Gastroesophageal sphincter (tissue), 4 donors: Measurements from ENCODE around the gene ZNF567. TPM values are rescaled to one million over a fixed set of nuclear protein-coding genes. Genes with fewer than 3 reads are reported as not detected.
A peak's percentile ranks its signal among the peaks of the same experiment; 100 is the strongest.

Experiments
- ATAC-seq: fragments of 150-250 bp; one replicate; pipeline ENCODE4 v1.9.1; 2016; ENCODE audit warnings: mild to moderate bottlenecking, moderate library complexity
- H3K27ac ChIP-seq, 4 donors: fragments of 200-600 bp; sonication (generic) in 3 of 4; 1 replicate in 3 of 4; 2 replicates in 1 of 4; pipeline ENCODE4 v1.5.1; 2016 to 2019
- H3K27me3 ChIP-seq: fragments of 200-600 bp; sonication (generic); one replicate; pipeline ENCODE4 v1.5.1; 2019
- H3K36me3 ChIP-seq, 2 donors: fragments of 200-600 bp; sonication (generic); one replicate each; pipeline ENCODE4 v1.5.1; 2019; ENCODE audit warnings: control low read depth in 1 of 2
- H3K4me1 ChIP-seq, 3 donors: fragments of 200-600 bp; sonication (generic); 1 replicate in 2 of 3; 2 replicates in 1 of 3; pipeline ENCODE4 v1.5.1; 2016 to 2019; ENCODE audit warnings: control low read depth in 2 of 3
- H3K4me3 ChIP-seq, 2 donors: fragments of 200-600 bp; sonication (generic); one replicate each; pipeline ENCODE4 v1.5.1; 2019; ENCODE audit warnings: mild to moderate bottlenecking in 1 of 2, moderate library complexity in 1 of 2
- H3K9me3 ChIP-seq, 3 donors: fragments of 200-600 bp; sonication (generic); one replicate each; pipeline ENCODE4 v1.5.1; 2017 to 2019; ENCODE audit warnings: control low read depth in 2 of 3
- EP300 ChIP-seq: sonication (generic); formaldehyde crosslinking; IDR thresholded peaks from one replicate; pipeline ENCODE4 v1.6.1; 2017; ENCODE audit warnings: antibody characterized with exemption, mild to moderate bottlenecking
- POLR2A ChIP-seq, 2 donors: fragments of 450-650 bp; IDR thresholded peaks; one replicate each; pipeline ENCODE4 v1.6.1; 2017; ENCODE audit warnings: antibody characterized with exemption in 2 of 2, mild to moderate bottlenecking in 2 of 2, moderate library complexity in 1 of 2
- POLR2AphosphoS5 ChIP-seq: sonication (generic); formaldehyde crosslinking; IDR thresholded peaks from one replicate; pipeline ENCODE4 v1.6.1; 2017; ENCODE audit warnings: antibody characterized with exemption
- WGBS, 2 donors: methylation state at CpG; one replicate each; pipeline ENCODE4 v1.1.5; 2018; ENCODE audit warnings: low coverage in 1 of 2; 5-methylcytosine and 5-hydroxymethylcytosine counted together
- total RNA-seq, 4 donors: library from RNA; depleted of rRNA; stranded (reverse); fragments of >200 nt; gene quantifications; one replicate each; pipeline ENCODE4 v1.1.0, GENCODE V29; 2016
- TF ChIP-seq, protein P1 (sequence below), 4 experiments: fragments of 200-600 bp in 2 of 4; fragments of 450-650 bp in 2 of 4; sonication (generic) in 1 of 4; IDR thresholded peaks; one replicate each; pipeline ENCODE4 v1.5.1; 2017 to 2019; ENCODE audit warnings: antibody characterized with exemption in 4 of 4, mild to moderate bottlenecking in 2 of 4, moderate library complexity in 2 of 4

Gene ZNF567
- total RNA-seq, 4 donors from 2014 or later, result 6.2 to 9.6 (median 7.9) TPM

DNA sequence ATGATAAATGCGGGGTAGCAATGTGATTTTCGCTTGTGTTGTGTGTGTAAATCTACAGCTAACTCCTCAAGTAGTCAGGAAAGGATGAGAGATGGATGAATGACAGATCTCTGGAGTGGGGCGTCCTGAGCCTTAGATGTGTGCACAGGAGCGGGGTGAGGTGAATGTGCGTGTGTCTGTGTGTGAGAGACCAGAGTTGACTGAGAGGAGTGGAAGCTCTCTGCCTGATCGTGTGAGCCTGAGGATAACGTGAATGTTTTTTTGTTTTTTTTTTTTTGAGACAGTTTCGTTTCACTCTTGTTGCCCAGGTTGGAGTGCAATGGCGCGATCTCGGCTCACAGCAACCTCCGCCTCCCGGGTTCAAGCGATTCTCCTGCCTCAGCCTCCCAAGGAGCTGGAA, 21.6 kb upstream of the ZNF567 start:
- TF ChIP-seq EP300 (no peak), POLR2A (IDR thresholded peaks at IDR 0.05) (no peak), POLR2AphosphoS5 (no peak)
- TF ChIP-seq, protein P1, sequence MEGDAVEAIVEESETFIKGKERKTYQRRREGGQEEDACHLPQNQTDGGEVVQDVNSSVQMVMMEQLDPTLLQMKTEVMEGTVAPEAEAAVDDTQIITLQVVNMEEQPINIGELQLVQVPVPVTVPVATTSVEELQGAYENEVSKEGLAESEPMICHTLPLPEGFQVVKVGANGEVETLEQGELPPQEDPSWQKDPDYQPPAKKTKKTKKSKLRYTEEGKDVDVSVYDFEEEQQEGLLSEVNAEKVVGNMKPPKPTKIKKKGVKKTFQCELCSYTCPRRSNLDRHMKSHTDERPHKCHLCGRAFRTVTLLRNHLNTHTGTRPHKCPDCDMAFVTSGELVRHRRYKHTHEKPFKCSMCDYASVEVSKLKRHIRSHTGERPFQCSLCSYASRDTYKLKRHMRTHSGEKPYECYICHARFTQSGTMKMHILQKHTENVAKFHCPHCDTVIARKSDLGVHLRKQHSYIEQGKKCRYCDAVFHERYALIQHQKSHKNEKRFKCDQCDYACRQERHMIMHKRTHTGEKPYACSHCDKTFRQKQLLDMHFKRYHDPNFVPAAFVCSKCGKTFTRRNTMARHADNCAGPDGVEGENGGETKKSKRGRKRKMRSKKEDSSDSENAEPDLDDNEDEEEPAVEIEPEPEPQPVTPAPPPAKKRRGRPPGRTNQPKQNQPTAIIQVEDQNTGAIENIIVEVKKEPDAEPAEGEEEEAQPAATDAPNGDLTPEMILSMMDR (IDR thresholded peaks at IDR 0.05), result no peak
- WGBS, 2 donors, result 52 to 71% methylated on average over 7 to 14 of the region's 14 CpGs
- Histone ChIP-seq H3K9me3 (peaks cover 0 to 34% (median 0%) of the 10 kb centered on the region in 3 donors), H3K27me3 (no peaks in the 10 kb centered on the region), H3K27ac (no peak overlapping the region), H3K4me3 (peak overlapping the region; percentile 48 to 80), H3K4me1 (peaks cover 0 to 26% (median 4%) of the 10 kb centered on the region in 3 donors), H3K36me3 (peaks cover 0 to 47% of the 10 kb centered on the region in 2 donors)
- no peak for ATAC-seq

DNA sequence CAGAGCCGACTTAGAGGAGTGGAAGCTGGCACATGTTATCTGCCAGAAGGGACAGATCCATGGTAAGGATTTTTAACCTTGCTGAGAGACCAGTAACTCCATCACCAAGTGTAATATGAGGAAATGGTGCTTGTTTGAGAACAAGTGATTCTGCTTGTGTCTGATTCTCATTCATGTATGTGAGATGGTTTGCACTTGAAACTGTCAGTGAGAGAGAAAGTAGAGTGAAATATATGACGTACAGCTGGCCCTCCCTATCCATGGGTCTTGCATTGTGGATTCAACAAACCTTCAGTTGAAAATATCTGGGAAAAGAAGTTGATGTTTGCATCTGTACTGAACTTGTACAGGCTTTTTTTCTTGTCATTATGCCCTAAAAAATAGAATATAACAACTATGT, 18.8 kb upstream of the ZNF567 start:
- Histone ChIP-seq H3K4me1 (peaks cover 0 to 26% (median 4%) of the 10 kb centered on the region in 3 donors), H3K4me3 (no peak overlapping the region), H3K9me3 (peaks cover 0 to 46% (median 0%) of the 10 kb centered on the region in 3 donors), H3K27ac (no peak overlapping the region), H3K27me3 (no peaks in the 10 kb centered on the region), H3K36me3 (peaks cover 0 to 44% of the 10 kb centered on the region in 2 donors)
- ATAC-seq, result no peak
- TF ChIP-seq POLR2AphosphoS5, result no peak
- TF ChIP-seq, protein P1 (IDR thresholded peaks at IDR 0.05), result no peak
- TF ChIP-seq EP300, result no peak
- no peak for TF ChIP-seq POLR2A (IDR thresholded peaks at IDR 0.05)
- WGBS, 2 donors, result 71 to 81% methylated on average over 1 to 2 of the region's 2 CpGs

DNA sequence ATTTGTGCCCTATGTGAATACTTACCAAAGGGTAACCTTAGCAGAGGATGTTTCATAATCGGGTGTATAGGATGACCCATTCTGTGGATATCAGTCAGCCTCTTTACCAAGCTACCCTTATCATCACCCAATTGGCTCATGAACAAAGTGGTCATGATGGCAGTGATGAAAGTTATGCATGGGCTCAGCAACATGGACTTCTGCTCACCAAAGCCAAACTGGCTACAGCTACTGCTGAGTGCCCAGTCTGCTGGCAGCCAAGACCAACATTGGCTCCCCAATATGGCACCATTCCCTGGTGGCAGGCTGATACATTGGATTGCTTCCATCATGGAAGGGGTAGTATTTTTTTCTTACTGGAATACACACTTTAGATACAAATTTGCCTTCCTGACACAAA, 15.0 kb upstream of the ZNF567 start:
- no peak overlapping the region for H3K27ac ChIP-seq
- H3K9me3 ChIP-seq, result peaks cover 0 to 73% (median 0%) of the 10 kb centered on the region in 3 donors
- no peaks in the 10 kb centered on the region for H3K27me3 ChIP-seq
- WGBS, 2 donors, result 85% methylated on average over 1 of the region's 1 CpG; no CpG with 5 or more reads in 1 of the 2 donors
- peaks cover 0 to 46% of the 10 kb centered on the region in 2 donors for H3K36me3 ChIP-seq
- TF ChIP-seq POLR2A (IDR thresholded peaks at IDR 0.05) (no peak), POLR2AphosphoS5 (no peak), EP300 (no peak)
- TF ChIP-seq, protein P1 (IDR thresholded peaks at IDR 0.05), result no peak
- no peak for ATAC-seq
- H3K4me1 ChIP-seq, result peaks cover 0 to 15% (median 4%) of the 10 kb centered on the region in 3 donors
- no peak overlapping the region for H3K4me3 ChIP-seq

DNA sequence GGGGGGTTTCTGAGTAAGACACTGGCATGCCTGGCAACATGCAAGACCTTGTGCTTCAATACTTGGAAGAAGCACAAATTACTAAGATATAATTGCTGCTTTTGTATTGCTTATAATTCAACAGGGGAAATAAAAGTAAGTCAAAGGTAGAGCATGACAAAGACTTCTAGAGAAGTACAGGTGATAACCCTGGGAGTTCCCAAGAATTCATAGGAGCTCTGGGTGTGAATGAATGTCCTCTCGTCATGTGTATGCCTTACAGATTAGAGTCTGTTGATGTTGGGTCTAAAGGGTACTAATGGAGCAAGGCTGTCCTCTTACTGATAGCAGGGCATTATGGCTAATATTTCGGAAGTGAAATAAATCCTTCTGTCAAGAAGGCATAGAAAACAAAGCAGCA, 13.2 kb upstream of the ZNF567 start:
- peaks cover 0 to 81% (median 0%) of the 10 kb centered on the region in 3 donors for H3K9me3 ChIP-seq
- peaks cover 0 to under 1% (median 0%) of the 10 kb centered on the region in 3 donors for H3K4me1 ChIP-seq
- peaks cover 0 to 64% of the 10 kb centered on the region in 2 donors for H3K36me3 ChIP-seq
- no peak overlapping the region for H3K4me3 ChIP-seq
- no peak overlapping the region for H3K27ac ChIP-seq
- no peak for TF ChIP-seq POLR2AphosphoS5
- TF ChIP-seq EP300, result no peak
- TF ChIP-seq, protein P1 (IDR thresholded peaks at IDR 0.05), result no peak
- TF ChIP-seq POLR2A (IDR thresholded peaks at IDR 0.05), result no peak
- 92 to 93% methylated on average over 2 of the region's 2 CpGs for WGBS, 2 donors
- no peak for ATAC-seq
- no peaks in the 10 kb centered on the region for H3K27me3 ChIP-seq

DNA sequence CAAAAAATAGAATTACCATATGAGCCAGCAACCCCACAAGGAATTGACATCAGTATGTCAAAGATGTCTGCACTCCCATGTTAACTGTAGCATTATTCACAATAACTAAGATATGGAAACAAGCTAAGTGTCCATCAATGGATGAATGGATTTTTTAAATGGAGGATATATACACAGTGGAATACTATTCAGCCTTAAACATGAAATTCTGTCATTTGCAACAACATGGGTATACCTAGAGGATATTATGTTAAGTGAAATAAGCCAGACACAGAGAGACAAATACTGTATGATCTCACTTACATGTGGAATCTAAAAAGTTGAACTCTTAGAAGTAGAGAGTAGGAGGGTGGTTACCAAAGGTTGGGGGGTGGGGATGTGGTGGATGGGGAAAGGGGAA, 8.0 kb upstream of the ZNF567 start:
- TF ChIP-seq, protein P1 (IDR thresholded peaks at IDR 0.05), result no peak
- no peak for TF ChIP-seq EP300
- H3K27me3 ChIP-seq, result no peaks in the 10 kb centered on the region
- peaks cover 0 to 78% of the 10 kb centered on the region in 2 donors for H3K36me3 ChIP-seq
- H3K27ac ChIP-seq, result no peak overlapping the region
- no peak for ATAC-seq
- H3K4me1 ChIP-seq, result no peaks in the 10 kb centered on the region
- H3K4me3 ChIP-seq, result no peak overlapping the region
- peaks cover 0 to 48% (median 0%) of the 10 kb centered on the region in 3 donors for H3K9me3 ChIP-seq
